ENCODE results near the gene ELMOD1.

Gene ELMOD1

DNA sequence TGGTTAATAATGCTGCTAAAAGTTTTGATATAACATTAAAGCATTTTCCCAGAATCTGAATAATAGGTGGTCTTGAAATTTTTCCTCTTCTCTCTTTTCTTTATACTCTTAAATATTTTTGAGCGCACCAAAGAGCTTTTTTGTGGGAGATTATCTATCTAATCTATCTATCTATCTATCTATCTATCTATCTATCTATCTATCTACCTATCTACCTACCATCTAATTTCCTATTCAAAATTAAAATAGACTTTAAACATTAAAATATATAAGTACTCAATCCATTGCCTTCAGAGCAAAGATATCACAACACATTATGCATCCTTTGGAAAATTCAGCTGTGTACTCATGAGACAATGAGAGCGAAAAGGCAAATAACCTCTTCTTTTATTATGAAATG lies 55.8 kb downstream of the ELMOD1 start:
- no peak for DNase-seq (ENCODE audit: low read depth, low spot score)

- no peak for DNase-seq (ENCODE audit: low read depth, low spot score)
These were observed 57.3 kb downstream of the ELMOD1 start for GRCh38 chr11:107648242-107648641.

- DNase-seq (ENCODE audit: low read depth, low spot score) = no peak
These were observed 60.7 kb downstream of the ELMOD1 start for GRCh38 chr11:107651672-107652071.

DNA sequence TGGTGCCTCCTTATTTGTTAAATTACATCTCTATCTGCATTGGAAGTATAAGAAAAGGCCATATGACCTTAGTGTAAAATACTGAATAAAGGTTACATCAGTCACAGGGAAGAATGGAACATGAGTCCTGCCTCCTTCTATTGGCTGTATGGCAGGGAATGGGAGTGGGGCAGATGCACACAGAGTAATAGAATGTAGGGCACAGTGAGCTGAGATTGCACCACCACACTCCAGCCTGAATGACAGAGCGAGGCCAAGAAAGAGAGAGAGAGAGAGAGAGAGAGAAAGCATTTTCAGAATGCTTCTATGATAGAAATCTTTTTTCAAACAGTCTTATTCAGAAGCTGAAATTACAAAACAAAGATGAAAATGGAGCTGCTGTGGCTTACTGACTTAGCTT lies 62.1 kb downstream of the ELMOD1 start:
- DNase-seq (ENCODE audit: low read depth, low spot score) = no peak

DNA sequence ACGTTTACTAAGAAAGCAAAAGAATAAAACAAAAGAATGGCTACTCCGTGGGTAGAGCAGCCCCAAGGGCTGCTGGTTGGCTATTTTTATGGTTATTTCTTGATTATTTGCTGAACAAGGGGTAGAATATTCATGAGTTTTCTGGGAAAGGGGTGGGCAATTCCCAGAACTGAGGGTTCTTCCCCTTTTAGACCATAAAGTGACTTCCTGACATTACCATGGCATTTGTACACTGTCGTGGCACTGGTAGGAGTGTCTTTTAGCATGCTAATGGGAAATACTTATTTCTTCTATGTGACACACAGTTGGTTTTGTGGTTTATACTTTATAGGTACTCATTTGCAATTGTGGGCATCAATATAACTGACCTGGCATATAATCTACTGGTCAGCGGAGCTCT lies 64.7 kb downstream of the ELMOD1 start:
- no peak for DNase-seq (ENCODE audit: low read depth, low spot score)

DNA sequence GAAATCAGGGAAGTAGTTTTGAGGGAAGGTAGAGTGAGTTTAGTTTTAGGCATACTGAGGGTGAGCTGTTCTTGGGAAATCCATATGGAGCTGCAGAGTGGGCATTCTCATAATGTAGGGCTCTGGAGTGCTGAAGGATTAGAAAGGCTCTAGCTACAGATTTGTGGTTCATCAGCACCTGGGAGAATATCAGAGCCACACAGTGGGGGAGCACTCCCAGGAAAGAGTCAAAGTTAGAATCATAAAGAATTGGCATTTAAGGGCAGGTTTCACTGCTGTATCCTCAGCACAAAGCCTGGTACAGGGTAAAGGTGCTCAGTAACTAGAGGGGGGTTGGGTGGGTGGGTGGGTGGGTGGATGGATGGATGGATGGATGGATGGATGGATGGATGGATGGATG lies 68.4 kb downstream of the ELMOD1 start:
- no peak for DNase-seq (ENCODE audit: low read depth, low spot score)

DNA sequence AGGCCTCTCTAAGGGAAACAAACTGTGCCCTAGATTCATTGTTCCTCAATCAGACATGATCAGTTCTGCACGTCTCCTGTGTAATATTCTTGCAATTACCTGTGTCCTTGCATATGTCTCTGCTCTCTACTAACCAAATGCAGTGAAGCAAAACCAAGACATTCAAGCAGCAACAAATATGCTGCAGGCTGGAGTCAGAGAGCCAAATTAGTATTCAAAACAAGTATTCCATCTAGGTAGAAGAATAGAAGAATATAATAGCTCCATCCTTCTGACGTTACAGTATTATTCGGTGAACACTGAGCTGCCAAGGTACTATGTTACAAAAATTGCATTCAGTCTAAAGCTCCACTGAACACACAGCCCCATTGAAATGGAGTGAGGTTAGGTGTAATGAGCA lies 69.1 kb downstream of the ELMOD1 start:
- DNase-seq (ENCODE audit: low read depth, low spot score) = no peak

- DNase-seq (ENCODE audit: low read depth, low spot score) = no peak
These were observed 70.7 kb downstream of the ELMOD1 start for GRCh38 chr11:107661656-107662055.

DNA sequence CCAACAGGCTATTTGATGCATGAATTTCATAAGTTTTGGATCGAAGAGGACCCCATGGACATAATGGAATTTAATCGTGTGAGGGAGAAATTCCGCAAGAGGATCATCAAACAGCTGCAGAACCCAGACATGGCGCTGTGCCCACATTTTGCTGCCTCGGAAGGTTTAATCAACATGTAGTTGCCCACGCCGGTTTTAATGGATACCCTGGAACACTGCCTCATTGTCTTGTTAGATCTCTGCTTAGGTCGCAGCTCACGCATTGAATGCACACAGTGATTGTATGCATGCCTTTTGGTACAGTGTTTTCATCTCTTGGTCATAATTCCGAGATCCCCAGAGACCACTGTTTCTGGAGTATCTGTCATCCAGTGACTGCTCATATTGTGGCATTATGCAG lies 74.1 kb downstream of the ELMOD1 start:
- DNase-seq (ENCODE audit: low read depth, low spot score) = no peak

DNA sequence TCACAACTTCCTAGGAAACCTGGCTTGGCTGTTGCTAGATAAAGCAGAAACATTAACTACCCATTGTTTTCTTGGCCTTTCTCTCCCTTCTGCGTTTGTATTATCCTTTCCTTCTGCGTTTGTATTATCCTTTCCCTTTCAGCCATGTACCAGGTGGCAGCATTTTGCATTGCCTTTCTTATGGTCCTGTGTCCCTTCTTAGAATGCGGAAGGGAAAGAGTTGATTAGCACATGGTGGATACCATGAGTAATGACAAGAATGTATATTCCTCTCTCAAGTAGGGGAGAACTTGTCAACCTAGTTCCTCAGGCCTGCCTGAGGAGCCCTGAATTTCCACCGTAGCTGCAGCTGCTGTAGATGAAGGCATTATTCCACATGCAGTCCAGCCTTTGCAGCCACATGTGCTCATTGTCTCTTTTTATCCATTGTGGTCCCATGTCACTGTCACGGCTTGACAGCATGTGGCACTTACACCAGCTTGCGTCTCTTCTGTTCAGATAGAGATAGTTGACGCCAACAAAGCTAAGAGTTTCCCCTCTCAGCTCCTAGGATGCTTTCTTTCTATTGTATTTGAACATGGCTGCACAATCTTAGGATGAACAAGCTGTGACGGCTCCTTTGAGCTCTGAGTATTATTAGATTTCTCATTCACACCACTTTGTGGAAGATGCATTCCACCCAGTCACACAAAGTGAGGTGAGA lies 76.1 kb downstream of the ELMOD1 start:
- no peak for DNase-seq (ENCODE audit: low read depth, low spot score)

- no peak for DNase-seq (ENCODE audit: low read depth, low spot score)
These were observed 78.3 kb downstream of the ELMOD1 start for GRCh38 chr11:107669191-107669740.

GRCh38 chr11:107669893-107670601 lies 79.1 kb downstream of the ELMOD1 start:
- no peak for DNase-seq (ENCODE audit: low read depth, low spot score)

DNA sequence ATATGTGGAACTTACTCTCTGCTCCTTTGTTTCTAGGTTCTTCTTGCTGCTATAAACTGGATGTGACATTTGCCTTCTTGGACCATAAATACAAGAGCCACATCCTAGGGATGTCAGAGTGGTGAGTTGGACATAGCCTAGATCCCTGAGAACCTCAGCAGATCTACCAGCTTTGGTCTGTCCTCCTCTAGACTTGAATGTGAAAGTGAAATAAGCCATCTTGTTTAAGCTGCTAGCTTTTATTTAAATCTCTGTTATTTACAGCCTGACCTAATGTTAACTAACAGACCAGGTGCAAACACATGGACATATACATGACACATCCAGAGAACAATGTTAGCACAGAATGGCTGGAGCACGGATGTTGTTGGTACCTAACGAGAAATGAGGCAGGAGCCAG lies 85.0 kb downstream of the ELMOD1 start:
- DNase-seq (ENCODE audit: low read depth, low spot score) = no peak

GRCh38 chr11:107676336-107677057 lies 85.5 kb downstream of the ELMOD1 start:
- no peak for DNase-seq (ENCODE audit: low read depth, low spot score)

GRCh38 chr11:107677924-107678631 lies 87.1 kb downstream of the ELMOD1 start:
- DNase-seq (ENCODE audit: low read depth, low spot score) = no peak

GRCh38 chr11:107678632-107678971 lies 87.7 kb downstream of the ELMOD1 start:
- DNase-seq (ENCODE audit: low read depth, low spot score) = no peak

DNA sequence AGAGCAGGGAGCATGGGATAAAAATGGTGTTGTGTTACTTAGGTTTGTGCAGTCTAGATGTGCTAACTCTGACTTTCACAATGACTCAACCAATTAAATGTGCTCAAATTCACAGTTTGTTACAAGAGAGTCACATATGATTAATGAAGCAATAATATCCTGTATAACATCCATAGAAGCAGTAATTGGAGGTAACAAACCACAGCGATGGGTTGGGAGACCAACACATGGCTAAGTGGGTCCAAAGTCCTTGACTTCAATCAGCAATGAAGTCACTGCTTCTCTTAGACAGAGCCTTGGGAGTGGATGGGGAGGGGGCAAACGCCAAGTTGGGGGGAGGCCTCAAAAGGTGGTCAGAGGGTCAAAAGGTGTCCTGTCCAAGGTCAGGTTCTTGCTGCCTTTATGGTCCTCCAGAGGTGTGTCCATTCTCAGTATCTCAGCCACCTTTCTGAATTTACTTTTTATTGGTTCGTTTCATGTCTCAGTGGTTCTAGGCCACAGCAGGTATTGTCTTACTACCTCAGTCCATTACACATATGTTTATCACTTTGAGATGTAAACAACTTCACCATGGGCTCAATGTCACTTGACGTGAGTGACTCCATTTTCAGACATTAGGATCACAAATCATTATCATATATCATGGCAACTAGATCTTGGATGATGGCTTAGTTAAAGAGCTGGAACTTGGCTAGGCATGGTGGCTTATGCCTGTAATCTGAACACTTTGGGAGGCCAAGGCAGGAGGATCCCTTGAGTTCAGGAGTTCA lies 88.5 kb downstream of the ELMOD1 start:
- no peak for DNase-seq (ENCODE audit: low read depth, low spot score)

GRCh38 chr11:107682171-107682570 lies 91.2 kb downstream of the ELMOD1 start:
- no peak for DNase-seq (ENCODE audit: low read depth, low spot score)

GRCh38 chr11:107682572-107682971 lies 91.6 kb downstream of the ELMOD1 start:
- DNase-seq (ENCODE audit: low read depth, low spot score) = no peak

DNA sequence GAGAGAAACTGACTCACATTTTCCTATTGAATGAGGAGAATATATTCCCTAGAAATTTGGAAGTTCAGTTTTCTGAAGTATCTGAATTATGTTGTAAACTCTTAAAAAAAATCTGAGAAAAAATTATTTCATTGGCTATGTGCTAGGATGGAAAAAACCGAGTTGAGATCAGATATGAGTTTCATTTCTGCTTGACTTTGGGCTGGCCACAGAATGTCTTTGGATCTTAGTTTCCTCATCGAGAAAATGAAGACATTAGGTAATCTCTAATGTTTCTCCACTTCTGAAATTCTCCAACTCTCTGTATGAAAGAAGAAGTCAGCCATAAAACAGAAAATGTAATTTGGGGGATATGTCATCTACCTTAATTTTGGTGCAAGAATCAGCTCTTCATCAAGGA lies 92.1 kb downstream of the ELMOD1 start:
- no peak for DNase-seq (ENCODE audit: low read depth, low spot score)

- no peak for DNase-seq (ENCODE audit: low read depth, low spot score)
These were observed 92.9 kb downstream of the ELMOD1 start for GRCh38 chr11:107683807-107684206.
